HG03139 (cell line): Measurements from ENCODE around the gene BUD31.
"Not testable (repeated sequence)": the region's sequence is repeated elsewhere in the genome, so short reads cannot be mapped to it uniquely, and the experiment has no call there.

ENCODE experiments used
- ATAC-seq: cut with Tn5 transposase; IDR thresholded peaks from one replicate; pipeline ENCODE4 v1.9.1; 2021; ENCODE audit not compliant: unreplicated experiment

BUD31 gene

GRCh38 chr7:99380032-99380822 lies 28.5 kb upstream of the BUD31 start:
- ATAC-seq, result peak; percentile 27

GRCh38 chr7:99380823-99381663 lies 27.7 kb upstream of the BUD31 start:
- ATAC-seq, result peak; percentile 76

- no peak for ATAC-seq
These were observed 27.1 kb upstream of the BUD31 start for GRCh38 chr7:99381664-99382075.

GRCh38 chr7:99383203-99383602 lies 25.6 kb upstream of the BUD31 start:
- ATAC-seq, result no peak

- no peak for ATAC-seq
These were observed 24.9 kb upstream of the BUD31 start for GRCh38 chr7:99383791-99384370.

- ATAC-seq, result no peak
These were observed 24.2 kb upstream of the BUD31 start for GRCh38 chr7:99384523-99384922.

GRCh38 chr7:99385564-99385963 lies 23.2 kb upstream of the BUD31 start:
- no peak for ATAC-seq

- no peak for ATAC-seq
These were observed 22.1 kb upstream of the BUD31 start for GRCh38 chr7:99386584-99387238.

- not testable (repeated sequence) for ATAC-seq
These were observed 21.5 kb upstream of the BUD31 start for GRCh38 chr7:99387239-99387635.

- ATAC-seq, result no peak
These were observed 20.9 kb upstream of the BUD31 start for GRCh38 chr7:99387912-99388311.

- ATAC-seq, result no peak
These were observed 19.0 kb upstream of the BUD31 start for GRCh38 chr7:99389772-99390171.

GRCh38 chr7:99390941-99391602 lies 17.7 kb upstream of the BUD31 start:
- no peak for ATAC-seq

- ATAC-seq, result no peak
These were observed 16.7 kb upstream of the BUD31 start for GRCh38 chr7:99392046-99392445.

- ATAC-seq, result no peak
These were observed 16.0 kb upstream of the BUD31 start for GRCh38 chr7:99392659-99393354.

GRCh38 chr7:99393355-99394187 lies 15.2 kb upstream of the BUD31 start:
- ATAC-seq, result no peak

GRCh38 chr7:99394188-99394502 lies 14.6 kb upstream of the BUD31 start:
- ATAC-seq, result no peak

- ATAC-seq, result no peak
These were observed 13.0 kb upstream of the BUD31 start for GRCh38 chr7:99395616-99396327.

GRCh38 chr7:99396418-99397296 lies 12.1 kb upstream of the BUD31 start:
- ATAC-seq, result no peak
